OCI-LY7 (cell line): ENCODE data around the gene FFAR2. TPM values are rescaled to one million over a fixed set of nuclear protein-coding genes. Genes with fewer than 3 reads are reported as not detected.

Source experiments
- Bru-seq: library from RNA; stranded (reverse); fragments of 400-500 nt; gene quantifications from one replicate; lab custom pipeline; 2021; lab: Mats Ljungman, UMichigan
- BruChase-seq, 2 experiments: library from RNA; stranded (reverse); fragments of 400-500 nt; gene quantifications; one replicate each; lab custom pipeline; 2021; lab: Mats Ljungman, UMichigan
- BruUV-seq: library from RNA; stranded (reverse); fragments of 400-500 nt; replicated peaks from 2 replicates; lab custom pipeline; 2021; lab: Mats Ljungman, UMichigan
- CTCF ChIA-PET: fragments of 300-600 bp; sonication (Branson Sonifier 250); formaldehyde crosslinking; loops from one replicate; lab custom pipeline; 2022; ENCODE audit warnings: antibody characterized with exemption; ENCODE audit not compliant: unreplicated experiment; lab: Charles Lee
- POLR2A ChIA-PET: fragments of 300-600 bp; sonication (Branson Sonifier 250); formaldehyde crosslinking; loops from one replicate; lab custom pipeline; 2022; ENCODE audit warnings: antibody characterized with exemption; lab: Charles Lee
- DNase-seq: peaks from one replicate; pipeline ENCODE4 v3.0.0-alpha.2; 2015; ENCODE audit warnings: low spot score
- H2AFZ ChIP-seq: fragments of 200-600 bp; sonication (generic), shearing (Covaris generic); 2 replicates; pipeline ENCODE4 v1.6.1; 2014; ENCODE audit warnings: mild to moderate bottlenecking, antibody characterized with exemption, low read length, moderate library complexity
- H3K27ac ChIP-seq: fragments of 200-600 bp; sonication (generic); 2 replicates; pipeline ENCODE4 v1.5.1; 2014; ENCODE audit warnings: mixed run types, low read depth, mild to moderate bottlenecking, moderate library complexity, low read length, inconsistent platforms; ENCODE audit not compliant: poor library complexity, severe bottlenecking
- H3K36me3 ChIP-seq: fragments of 200-600 bp; sonication (generic); 2 replicates; pipeline ENCODE4 v1.6.1; 2014; ENCODE audit warnings: mild to moderate bottlenecking, antibody characterized with exemption, low read length, moderate library complexity, mixed read lengths; ENCODE audit not compliant: insufficient read depth
- H3K4me1 ChIP-seq: fragments of 200-600 bp; sonication (generic); 2 replicates; pipeline ENCODE4 v1.5.1; 2014; ENCODE audit warnings: mild to moderate bottlenecking, low read length; ENCODE audit not compliant: insufficient read depth, poor library complexity, severe bottlenecking
- H3K4me2 ChIP-seq: fragments of 200-600 bp; sonication (generic); 2 replicates; pipeline ENCODE4 v1.6.1; 2014; ENCODE audit warnings: mild to moderate bottlenecking, low read length
- H3K4me3 ChIP-seq: fragments of 200-600 bp; sonication (generic); 2 replicates; pipeline ENCODE4 v1.5.1; 2014; ENCODE audit warnings: mild to moderate bottlenecking, low read depth, low read length; ENCODE audit not compliant: poor library complexity, severe bottlenecking
- H3K79me2 ChIP-seq: fragments of 200-600 bp; sonication (generic); 2 replicates; pipeline ENCODE4 v1.6.1; 2016; ENCODE audit warnings: low read depth, mild to moderate bottlenecking, low read length, moderate library complexity, mixed read lengths; ENCODE audit not compliant: insufficient read depth
- H3K9me2 ChIP-seq: fragments of 200-600 bp; sonication (generic); 2 replicates; pipeline ENCODE4 v1.6.1; 2016; ENCODE audit warnings: mild to moderate bottlenecking, low read length, mixed read lengths; ENCODE audit not compliant: insufficient read depth
- H3K9me3 ChIP-seq: fragments of 200-600 bp; sonication (generic); 2 replicates; pipeline ENCODE4 v1.6.1; 2014; ENCODE audit warnings: mild to moderate bottlenecking, mixed run types, low read length, mixed read lengths
- H4K20me1 ChIP-seq: fragments of 200-600 bp; sonication (generic); 2 replicates; pipeline ENCODE4 v1.6.1; 2014; ENCODE audit warnings: mild to moderate bottlenecking, antibody characterized with exemption, low read length, moderate library complexity, mixed read lengths; ENCODE audit not compliant: insufficient read depth
- CTCF ChIP-seq: fragments of 200-600 bp; sonication (generic); conservative IDR thresholded peaks from 2 replicates; pipeline ENCODE4 v1.5.1; 2014; ENCODE audit warnings: mild to moderate bottlenecking, antibody characterized with exemption, low read length, moderate library complexity, mixed read lengths
- EZH2phosphoT487 ChIP-seq: fragments of 200-600 bp; sonication (generic); IDR thresholded peaks from 2 replicates; pipeline ENCODE4 v1.6.1; 2018; ENCODE audit warnings: low read depth, borderline replicate concordance, mild to moderate bottlenecking, mixed run types, antibody characterized with exemption, low read length, moderate library complexity, mixed read lengths
- intact Hi-C: fragments of 100-400 bp; cut with micrococcal nuclease; formaldehyde crosslinking; loops from one replicate; pipeline ENCODE4 v1.10.0; 2022; ENCODE audit not compliant: unreplicated experiment
- long read RNA-seq: library from polyadenylated mRNA; stranded (forward); transcript quantifications from one replicate; pipeline ENCODE4 v2.0.0, GENCODE V29; 2022
- total RNA-seq, 2 experiments: library from RNA; depleted of rRNA in 1 of 2; stranded (reverse); fragments of >200 nt in 1 of 2; shearing (Covaris generic) in 1 of 2; gene quantifications; 2 replicates each; pipeline ENCODE4 v1.2.3, GENCODE V29; 2014 to 2022

The FFAR2 gene
- not detected in 2 replicates for total RNA-seq (2014; rRNA removed; shearing (Covaris generic))
- not detected in 2 replicates for total RNA-seq (2022)
- Bru-seq, nascent RNA = not detected
- not detected for BruChase-seq, experiment 1, labeled RNA remaining after a 6-hour chase
- not detected for BruChase-seq, experiment 2, labeled RNA remaining after a 2-hour chase
- long read RNA-seq = 0 reads

GRCh38 chr19:35447606-35448469 is at the start of gene FFAR2:
TSS of gene FFAR2 (plus strand) at chr19:35448257. CDS start at chr19:35449715, 1,458 bp downstream.
- Histone ChIP-seq H2AFZ (no peak within 1 kb of the TSS), H3K4me2 (no peak within 1 kb of the TSS), H3K9me2 (no peaks in the 10 kb centered on the region), H3K4me1 (no peaks in the 10 kb centered on the region), H3K4me3 (no peak within 1 kb of the TSS), H3K9me3 (no peaks in the 10 kb centered on the region), H3K79me2 (no peaks in the 10 kb centered on the region), H4K20me1 (no peaks in the 10 kb centered on the region), H3K36me3 (no peaks in the 10 kb centered on the region), H3K27ac (no peak within 1 kb of the TSS)
- CTCF ChIA-PET = no interaction called here
- no peak for TF ChIP-seq EZH2phosphoT487
- TF ChIP-seq CTCF = no peak
- intact Hi-C loops = no loop called here
- no TSS peak for BruUV-seq
- POLR2A ChIA-PET = no interaction called here
- no peak for DNase-seq

- POLR2A ChIA-PET = no interaction called here
- Histone ChIP-seq H3K9me3 (no peaks in the 10 kb centered on the region), H3K27ac (no peak overlapping the region), H3K4me2 (no peak overlapping the region), H3K9me2 (no peaks in the 10 kb centered on the region), H3K4me3 (no peak overlapping the region), H3K4me1 (no peaks in the 10 kb centered on the region), H2AFZ (no peak overlapping the region), H3K79me2 (no peaks in the 10 kb centered on the region), H3K36me3 (no peaks in the 10 kb centered on the region), H4K20me1 (no peaks in the 10 kb centered on the region)
- no TSS peak for BruUV-seq
- TF ChIP-seq CTCF (no peak), EZH2phosphoT487 (no peak)
- CTCF ChIA-PET = no interaction called here
- intact Hi-C loops = no loop called here
- no peak for DNase-seq
These were observed 49.5 kb upstream of the FFAR2 start for GRCh38 chr19:35398570-35398969.

GRCh38 chr19:35399231-35399630 is 48.8 kb upstream of the FFAR2 start:
- no peak overlapping the region for H2AFZ ChIP-seq
- H3K4me3 ChIP-seq = no peak overlapping the region
- H4K20me1 ChIP-seq = no peaks in the 10 kb centered on the region
- no peaks in the 10 kb centered on the region for H3K36me3 ChIP-seq
- H3K4me2 ChIP-seq = no peak overlapping the region
- BruUV-seq = no TSS peak
- H3K27ac ChIP-seq = no peak overlapping the region
- no peak for TF ChIP-seq EZH2phosphoT487
- TF ChIP-seq CTCF = no peak
- no peaks in the 10 kb centered on the region for H3K79me2 ChIP-seq
- intact Hi-C loops = no loop called here
- DNase-seq = no peak
- CTCF ChIA-PET = no interaction called here
- POLR2A ChIA-PET = no interaction called here
- no peaks in the 10 kb centered on the region for H3K9me2 ChIP-seq
- no peaks in the 10 kb centered on the region for H3K9me3 ChIP-seq
- no peaks in the 10 kb centered on the region for H3K4me1 ChIP-seq
